NB4 (cell line): ENCODE measurements around the gene SYNE1.

ENCODE experiments used
- MAX ChIP-seq: IDR thresholded peaks from 2 replicates; pipeline ENCODE4 v1.6.1; 2011; ENCODE audit warnings: low read depth, low read length
- TF ChIP-seq, protein P1 (sequence below): IDR thresholded peaks from one replicate; pipeline ENCODE4 v1.5.1; 2012; ENCODE audit warnings: low read depth, low read length

GRCh38 chr6:152164957-152165356 is 472.2 kb downstream of the SYNE1 start:
- TF ChIP-seq, protein P1, sequence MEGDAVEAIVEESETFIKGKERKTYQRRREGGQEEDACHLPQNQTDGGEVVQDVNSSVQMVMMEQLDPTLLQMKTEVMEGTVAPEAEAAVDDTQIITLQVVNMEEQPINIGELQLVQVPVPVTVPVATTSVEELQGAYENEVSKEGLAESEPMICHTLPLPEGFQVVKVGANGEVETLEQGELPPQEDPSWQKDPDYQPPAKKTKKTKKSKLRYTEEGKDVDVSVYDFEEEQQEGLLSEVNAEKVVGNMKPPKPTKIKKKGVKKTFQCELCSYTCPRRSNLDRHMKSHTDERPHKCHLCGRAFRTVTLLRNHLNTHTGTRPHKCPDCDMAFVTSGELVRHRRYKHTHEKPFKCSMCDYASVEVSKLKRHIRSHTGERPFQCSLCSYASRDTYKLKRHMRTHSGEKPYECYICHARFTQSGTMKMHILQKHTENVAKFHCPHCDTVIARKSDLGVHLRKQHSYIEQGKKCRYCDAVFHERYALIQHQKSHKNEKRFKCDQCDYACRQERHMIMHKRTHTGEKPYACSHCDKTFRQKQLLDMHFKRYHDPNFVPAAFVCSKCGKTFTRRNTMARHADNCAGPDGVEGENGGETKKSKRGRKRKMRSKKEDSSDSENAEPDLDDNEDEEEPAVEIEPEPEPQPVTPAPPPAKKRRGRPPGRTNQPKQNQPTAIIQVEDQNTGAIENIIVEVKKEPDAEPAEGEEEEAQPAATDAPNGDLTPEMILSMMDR = no peak
- no peak for TF ChIP-seq MAX
